Activated gamma-delta T cell treated with anti-CD3 and anti-CD28 coated beads, Interleukin-2, amount 50 U/mL, for 16 hours (primary cell): ENCODE measurements around the gene JAKMIP3.
A peak's percentile ranks its signal among the peaks of the same experiment; 100 is the strongest.

Experiments
- DNase-seq: peaks from one replicate; pipeline ENCODE4 v3.0.0-alpha.2; 2020; ENCODE audit warnings: low read depth

The JAKMIP3 gene

GRCh38 chr10:132065491-132066105 is at the start of gene JAKMIP3:
TSS of gene JAKMIP3 (plus strand) at chr10:132065946. CDS start at chr10:132104809, 38,863 bp downstream.
- DNase-seq, result no peak

DNA sequence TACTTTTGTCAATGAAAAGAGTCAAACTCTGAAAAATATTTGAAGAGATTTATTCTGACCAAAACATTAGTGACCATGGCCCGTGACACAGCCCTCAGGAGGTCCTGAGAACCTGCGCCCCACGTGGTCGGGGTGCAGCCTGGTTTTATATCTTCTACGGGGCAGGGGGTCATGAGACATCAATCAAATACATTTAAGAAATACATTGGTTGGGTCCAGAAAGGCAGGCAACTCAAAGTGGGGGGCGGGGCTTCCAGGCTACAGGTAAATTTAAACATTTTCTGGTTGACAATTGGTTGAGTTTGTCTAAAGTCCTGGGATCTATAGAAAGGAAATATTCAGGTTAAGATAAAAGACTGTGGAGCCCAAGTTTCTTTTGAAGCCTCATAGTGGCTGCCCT is 49.2 kb upstream of the JAKMIP3 start:
- DNase-seq, result no peak

DNA sequence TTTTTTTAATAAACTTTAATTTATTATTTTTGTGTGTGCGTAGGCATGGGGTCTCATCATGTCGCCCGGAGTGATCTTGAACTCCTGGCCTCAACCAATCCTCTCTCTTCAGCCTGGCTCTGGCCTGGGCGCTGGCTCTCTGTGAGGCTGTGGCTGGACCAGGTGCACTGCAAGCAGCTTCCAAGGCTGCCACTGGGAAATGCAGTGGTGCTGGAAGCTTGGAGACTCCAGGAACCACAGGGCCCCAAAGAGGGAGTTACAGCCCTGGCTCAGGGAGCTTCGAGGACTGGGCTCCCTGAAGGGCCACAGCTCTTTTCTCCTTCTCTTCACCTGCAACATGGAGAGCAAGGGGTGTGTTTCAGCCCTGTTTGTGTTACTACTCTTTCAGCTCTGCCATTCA is 47.3 kb upstream of the JAKMIP3 start:
- no peak for DNase-seq

- DNase-seq, result no peak
Observed at GRCh38 chr10:132019366-132019765, 46.4 kb upstream of the JAKMIP3 start.

DNA sequence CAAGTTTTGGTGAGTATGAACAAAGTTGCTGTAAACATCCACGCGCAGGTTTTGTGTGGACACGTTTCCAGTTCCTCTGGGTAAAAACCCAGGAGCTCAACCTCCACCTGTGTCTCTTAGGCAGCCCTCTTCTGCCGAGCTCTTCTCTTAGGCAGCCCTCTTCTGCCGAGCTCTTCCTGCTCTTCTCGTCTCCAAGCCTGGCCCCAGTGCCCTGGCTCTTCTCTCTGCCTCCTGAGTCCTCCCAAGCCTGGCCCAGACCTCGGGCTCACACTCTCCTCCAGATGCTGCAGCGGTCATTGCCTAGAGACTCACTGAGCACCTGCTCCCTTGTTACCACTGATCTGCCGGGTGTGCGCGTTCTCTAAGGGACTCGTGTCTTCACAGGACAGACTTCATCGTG is 45.3 kb upstream of the JAKMIP3 start:
- no peak for DNase-seq

- no peak for DNase-seq
Observed at GRCh38 chr10:132021046-132021445, 44.7 kb upstream of the JAKMIP3 start.

DNA sequence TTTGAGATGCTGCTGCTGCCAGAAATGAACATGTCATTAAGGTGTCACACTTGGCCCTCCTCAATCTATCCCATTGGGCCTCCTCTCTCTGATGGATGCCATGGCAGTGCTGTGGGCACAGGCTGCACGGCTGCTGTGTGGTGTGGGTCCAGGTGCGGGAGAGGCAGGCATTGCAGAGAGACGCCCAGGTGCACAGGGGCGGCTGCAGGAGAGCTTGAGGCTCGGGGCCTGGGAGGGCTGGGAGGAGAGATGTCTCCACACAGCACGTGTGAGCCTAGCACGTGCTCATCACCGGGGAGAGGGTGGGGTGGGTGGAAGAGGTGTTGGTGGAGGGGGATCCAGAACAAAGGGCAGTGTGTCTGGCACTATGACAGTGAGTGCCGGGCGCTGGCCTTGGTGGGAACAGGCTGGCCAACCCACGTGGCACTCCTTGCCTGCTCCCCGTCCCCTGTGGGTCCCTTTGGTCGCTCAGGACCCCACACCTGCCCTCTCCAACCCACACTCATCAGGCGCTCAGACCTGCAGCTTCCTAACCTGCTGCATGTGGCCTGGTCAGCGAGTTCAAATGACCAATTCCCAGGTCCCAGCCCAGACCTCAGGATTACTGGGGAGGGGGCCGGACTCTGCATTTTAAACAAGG is 44.1 kb upstream of the JAKMIP3 start:
- DNase-seq, result no peak

DNA sequence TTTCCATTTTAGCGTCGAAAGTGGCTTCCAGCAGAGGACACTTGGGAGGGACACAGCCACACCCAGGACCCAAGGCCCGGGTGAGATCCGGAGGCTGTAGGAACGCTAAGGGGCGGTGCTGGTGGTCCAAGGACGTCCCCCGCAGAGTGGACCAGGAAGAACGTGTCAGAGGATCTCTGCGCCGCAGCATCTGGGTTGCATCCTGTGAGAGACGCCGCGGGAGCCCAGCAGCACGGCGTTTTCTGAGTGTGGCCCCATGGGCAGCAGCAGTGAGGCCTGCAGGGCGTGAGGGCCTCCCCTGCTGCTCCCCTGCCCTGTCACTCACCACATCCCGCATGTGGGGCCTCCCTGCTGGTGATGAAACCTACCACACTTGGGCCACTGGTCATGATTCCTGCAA is 43.5 kb upstream of the JAKMIP3 start:
- DNase-seq, result no peak

- DNase-seq, result peak; percentile 66
Observed at GRCh38 chr10:132023092-132023811, 42.5 kb upstream of the JAKMIP3 start.

DNA sequence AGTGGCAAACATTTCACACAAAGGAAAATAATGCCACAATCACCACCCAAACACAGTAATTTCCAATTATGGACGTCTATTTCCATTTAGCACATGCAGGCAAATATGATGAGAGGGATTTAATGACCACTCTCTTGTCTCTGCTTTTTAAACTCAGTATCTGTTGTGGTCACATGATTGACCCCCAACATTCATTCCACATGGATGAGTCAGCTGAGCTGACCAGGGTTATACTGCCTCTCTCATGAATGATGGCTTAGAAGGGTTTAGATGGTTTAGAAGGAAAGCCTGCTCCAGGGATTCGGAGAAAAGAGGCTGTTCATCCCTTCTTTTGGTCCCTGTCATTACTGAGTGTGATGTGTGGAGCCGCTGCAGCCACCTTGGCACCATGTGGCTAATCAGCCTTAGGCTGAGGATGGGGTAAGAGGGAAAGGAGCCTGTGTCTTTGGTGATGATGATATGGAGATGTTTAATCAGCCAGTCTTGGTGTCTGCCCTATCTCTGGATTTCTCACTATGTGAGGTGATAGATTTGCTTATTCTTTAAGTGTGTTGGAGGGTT is 38.2 kb upstream of the JAKMIP3 start:
- DNase-seq, result no peak

- no peak for DNase-seq
Observed at GRCh38 chr10:132028706-132029105, 37.0 kb upstream of the JAKMIP3 start.

DNA sequence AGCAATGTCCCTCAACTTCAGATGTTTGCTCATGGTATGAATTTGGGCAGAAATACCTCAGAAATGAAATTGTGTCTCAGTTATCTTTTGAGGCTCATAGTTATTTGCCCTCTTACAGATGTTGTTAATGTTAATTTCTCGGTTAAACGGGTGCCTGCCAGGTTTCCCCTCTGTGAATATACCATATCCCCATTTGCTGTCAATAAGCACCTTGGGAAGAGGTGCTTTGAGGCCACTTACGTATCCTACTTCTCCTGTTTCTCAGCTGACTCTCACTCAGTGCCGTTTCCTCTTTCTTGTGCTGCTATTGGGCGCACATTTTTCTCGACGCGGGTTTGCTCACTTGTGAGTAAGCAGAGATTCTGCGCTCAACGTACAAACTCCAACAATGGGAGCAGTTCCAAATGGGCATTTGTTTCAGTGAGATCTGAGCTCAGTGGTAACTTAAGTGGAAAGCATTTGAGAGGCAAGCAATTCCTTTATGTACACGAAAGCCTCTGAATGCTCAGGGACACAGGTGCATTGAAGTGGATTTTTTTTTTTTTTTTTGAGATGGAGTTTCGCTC is 34.8 kb upstream of the JAKMIP3 start:
- no peak for DNase-seq

GRCh38 chr10:132033632-132034031 is 32.1 kb upstream of the JAKMIP3 start:
- DNase-seq, result no peak

- DNase-seq, result no peak
Observed at GRCh38 chr10:132035476-132035875, 30.3 kb upstream of the JAKMIP3 start.

DNA sequence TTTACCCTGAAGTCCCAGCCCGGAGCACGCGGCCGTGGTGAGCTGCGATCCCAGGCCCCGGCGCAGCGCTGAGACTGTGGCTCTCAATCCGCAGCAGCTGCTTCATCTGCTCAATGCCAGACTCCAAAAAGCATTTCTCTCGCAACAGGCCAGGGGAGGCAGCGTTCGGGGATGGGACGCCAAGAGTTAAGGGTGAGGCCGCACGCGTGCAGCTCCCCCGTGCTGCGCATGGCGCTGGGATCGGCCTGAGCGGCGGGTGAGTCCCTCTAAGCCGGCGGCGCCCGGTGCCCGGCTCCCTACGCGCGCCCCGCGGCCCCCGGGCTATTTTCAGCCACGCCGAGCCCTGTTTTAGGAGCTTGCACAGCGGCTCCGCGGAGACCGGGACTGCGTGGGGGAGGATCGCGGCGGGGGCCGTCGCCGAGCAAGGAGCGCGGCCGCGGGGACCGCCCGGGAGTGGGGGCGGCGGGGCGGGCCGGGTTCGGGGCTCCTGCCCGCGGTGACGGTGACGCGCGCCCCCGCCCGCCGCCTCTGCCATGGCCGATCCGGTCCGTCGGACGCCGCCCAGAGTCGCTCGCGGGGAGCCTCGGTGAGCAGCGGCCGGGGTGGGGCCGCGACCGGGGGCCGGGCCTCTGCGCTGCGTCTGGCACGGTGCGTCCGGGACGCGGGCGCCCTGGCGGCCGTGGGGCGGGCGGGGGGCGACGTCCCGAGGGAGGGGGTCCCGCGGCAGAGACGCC is 29.4 kb upstream of the JAKMIP3 start:
- DNase-seq, result no peak

- DNase-seq, result no peak
Observed at GRCh38 chr10:132036887-132037675, 28.7 kb upstream of the JAKMIP3 start.

- no peak for DNase-seq
Observed at GRCh38 chr10:132037676-132037975, 28.1 kb upstream of the JAKMIP3 start.

GRCh38 chr10:132039371-132039770 is 26.4 kb upstream of the JAKMIP3 start:
- DNase-seq, result no peak

DNA sequence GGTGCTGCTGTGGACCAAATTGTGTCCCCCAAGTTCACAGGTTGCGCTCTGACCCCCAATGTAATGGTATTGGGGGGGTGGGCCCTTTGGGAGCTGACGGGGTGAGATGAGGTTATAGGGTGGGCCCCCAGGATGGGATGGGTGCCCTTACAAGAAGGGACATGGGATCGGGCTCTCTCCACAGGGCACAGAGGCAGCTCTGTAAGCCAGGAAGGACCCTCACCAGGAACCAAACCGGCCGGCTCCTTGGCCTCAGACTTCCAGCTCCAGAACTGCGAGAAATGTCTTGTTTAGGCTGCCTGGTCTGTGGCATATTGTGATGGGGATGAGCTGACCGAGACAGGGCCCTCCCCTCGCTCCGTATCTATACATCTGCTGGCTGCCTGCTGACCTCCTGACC is 25.7 kb upstream of the JAKMIP3 start:
- no peak for DNase-seq

DNA sequence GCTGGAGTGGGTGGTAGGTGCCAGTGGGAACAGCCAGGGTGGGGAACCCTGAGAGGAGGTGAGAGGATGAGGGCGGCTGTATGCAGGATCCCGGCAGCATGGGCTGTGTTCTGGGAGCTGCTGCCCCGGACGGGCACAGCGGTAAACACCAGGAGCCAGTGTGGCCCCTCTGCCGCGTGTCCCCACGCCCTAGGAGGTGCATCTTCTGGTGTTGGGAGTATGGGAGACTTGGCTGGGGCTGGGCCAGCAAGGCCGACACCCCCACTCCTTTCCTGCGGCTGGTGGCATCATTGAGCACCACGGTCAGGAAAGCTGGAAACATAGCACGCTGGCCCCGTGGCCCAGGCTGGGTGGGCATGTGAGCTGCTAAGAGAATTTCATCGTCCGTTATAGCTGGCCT is 24.4 kb upstream of the JAKMIP3 start:
- no peak for DNase-seq
